ENCODE data around the gene CERS3.

CERS3 gene

DNA sequence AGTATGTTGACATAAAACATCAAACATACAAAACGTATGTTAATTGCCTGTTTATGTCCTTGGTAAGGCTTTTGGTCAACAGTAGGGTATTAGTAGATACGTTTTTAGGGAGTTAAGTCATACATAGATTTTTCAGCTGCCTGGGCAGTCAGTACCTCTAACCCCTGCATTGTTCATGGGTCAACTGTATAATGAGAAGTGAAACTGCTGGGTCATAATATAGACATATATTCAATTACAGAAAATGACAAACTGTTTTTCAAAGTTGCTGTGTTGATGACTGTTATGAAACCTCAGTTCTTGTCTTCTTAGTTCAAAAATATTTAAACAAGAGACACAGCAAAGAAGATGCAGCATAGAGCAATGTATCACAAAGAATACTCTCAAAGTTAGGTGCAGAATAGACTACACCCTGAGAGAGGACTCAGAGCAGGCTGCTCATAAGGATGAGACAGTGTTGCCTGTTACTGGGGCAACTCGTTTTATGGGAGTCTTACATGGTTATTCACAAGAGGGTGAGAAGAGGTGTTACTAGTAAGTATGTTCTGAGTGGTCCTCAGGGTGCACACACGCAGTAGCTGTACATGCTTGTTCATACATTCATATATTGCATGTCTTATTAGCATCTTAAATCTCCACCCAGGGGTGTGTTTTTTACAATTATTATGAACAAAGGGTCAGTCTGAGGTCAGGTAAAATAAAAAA lies 133.9 kb downstream of the CERS3 start:
- ChIA-PET POLR2A (no interaction called here), CTCF (no interaction called here)
- TF ChIP-seq, protein P1, sequence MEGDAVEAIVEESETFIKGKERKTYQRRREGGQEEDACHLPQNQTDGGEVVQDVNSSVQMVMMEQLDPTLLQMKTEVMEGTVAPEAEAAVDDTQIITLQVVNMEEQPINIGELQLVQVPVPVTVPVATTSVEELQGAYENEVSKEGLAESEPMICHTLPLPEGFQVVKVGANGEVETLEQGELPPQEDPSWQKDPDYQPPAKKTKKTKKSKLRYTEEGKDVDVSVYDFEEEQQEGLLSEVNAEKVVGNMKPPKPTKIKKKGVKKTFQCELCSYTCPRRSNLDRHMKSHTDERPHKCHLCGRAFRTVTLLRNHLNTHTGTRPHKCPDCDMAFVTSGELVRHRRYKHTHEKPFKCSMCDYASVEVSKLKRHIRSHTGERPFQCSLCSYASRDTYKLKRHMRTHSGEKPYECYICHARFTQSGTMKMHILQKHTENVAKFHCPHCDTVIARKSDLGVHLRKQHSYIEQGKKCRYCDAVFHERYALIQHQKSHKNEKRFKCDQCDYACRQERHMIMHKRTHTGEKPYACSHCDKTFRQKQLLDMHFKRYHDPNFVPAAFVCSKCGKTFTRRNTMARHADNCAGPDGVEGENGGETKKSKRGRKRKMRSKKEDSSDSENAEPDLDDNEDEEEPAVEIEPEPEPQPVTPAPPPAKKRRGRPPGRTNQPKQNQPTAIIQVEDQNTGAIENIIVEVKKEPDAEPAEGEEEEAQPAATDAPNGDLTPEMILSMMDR (IDR thresholded peaks at IDR 0.05; ENCODE audit: control extremely low read depth, extremely low read depth, low read depth, missing control alignments): no peak
- no peak for DNase-seq (ENCODE audit: extremely low spot score)

DNA sequence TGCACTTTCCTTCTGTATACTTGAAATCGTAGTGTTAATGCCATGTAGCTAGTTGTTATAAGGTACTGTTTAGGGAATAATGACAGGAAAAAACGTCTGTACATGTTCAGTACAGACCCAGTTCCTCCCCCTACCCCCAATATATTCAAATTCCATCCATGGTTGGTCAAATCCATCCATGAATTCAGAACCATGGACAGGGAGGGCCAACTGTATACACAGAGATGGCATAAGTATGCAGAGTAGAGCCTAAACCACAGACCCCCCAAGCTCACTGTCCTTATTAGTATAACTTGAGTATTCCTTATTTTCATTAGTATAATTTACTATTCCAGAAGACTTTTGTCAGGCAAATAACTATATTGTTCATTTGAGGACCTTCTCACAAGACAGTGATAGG lies 135.7 kb downstream of the CERS3 start:
- TF ChIP-seq, protein P1 (IDR thresholded peaks at IDR 0.05; ENCODE audit: control extremely low read depth, extremely low read depth, low read depth, missing control alignments): no peak
- ChIA-PET POLR2A (no interaction called here), CTCF (interaction anchor here (1.0 to 1.6 kb wide), 3 partner anchors 10 to 43 kb away, joined by 3 read pairs; no protein-coding TSS in a partner anchor)
- no peak for DNase-seq (ENCODE audit: extremely low spot score)

DNA sequence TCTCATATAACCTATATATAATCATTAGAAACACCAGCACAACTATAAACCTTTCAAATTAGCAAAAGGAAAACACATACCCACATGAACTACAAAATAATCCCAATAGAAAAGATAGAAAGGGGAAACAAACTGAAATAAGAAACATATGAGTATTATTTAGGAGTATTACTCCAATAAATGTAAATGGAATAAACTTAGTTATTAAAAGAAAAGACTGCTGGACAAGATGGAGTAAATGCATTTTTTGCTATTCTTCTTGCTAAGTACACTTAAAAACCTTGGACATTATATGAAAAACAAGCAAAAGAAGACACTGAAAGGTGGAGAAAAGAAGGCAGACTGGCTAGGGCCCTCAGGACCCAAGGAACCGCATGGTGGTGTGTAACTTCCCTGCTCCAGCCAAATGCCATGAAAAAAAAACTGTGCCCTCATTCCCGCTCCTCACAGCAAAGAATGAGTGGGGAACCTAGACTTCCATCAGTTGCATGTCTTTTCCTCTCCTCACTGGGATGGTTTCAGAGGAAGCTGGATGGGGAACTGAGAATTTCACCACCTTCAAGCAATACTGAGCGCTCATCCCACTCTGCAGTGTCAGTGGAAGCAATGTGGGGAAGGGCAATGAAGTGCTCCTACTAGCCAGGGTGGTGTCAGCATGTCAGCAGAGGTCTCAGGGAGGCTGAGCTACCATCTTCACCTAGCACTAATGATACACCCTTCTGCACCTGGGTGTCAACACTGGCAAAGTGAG lies 143.3 kb downstream of the CERS3 start:
- POLR2A ChIA-PET: interaction anchor here (0.9 kb wide), 1 partner anchor 188 kb away, joined by 3 read pairs; no protein-coding TSS in a partner anchor

DNA sequence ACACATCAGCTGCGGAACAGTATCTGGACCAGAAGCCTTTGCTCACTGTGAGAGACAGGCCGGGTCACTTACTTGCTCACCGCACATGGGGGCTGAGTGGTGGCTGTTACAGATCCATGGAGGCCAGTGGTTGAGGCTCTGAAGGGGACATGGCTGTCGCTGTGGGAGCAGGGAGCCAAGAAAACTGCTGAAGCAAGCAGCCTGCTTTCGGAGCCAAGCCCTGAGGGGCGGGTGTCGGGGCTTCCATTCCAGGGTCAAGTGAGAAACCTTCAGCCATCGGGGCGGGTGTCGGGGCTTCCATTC lies 144.7 kb downstream of the CERS3 start:
- TF ChIP-seq, protein P1 (IDR thresholded peaks at IDR 0.05; ENCODE audit: control extremely low read depth, extremely low read depth, low read depth, missing control alignments): no peak
- ChIA-PET POLR2A (no interaction called here), CTCF (interaction anchor here (0.8 to 1.2 kb wide), 7 partner anchors 29 to 455 kb away, joined by 3 to 10 read pairs (median 3); partner anchors contain the start of gene ADAMTS17)
- no peak for DNase-seq (ENCODE audit: extremely low spot score)

More for the DNA sequence above, 143.3 kb downstream of the CERS3 start:
- TF ChIP-seq, protein P1 (IDR thresholded peaks at IDR 0.05; ENCODE audit: control extremely low read depth, extremely low read depth, low read depth, missing control alignments): no peak
- CTCF ChIA-PET: interaction anchor here (1.4 kb wide), 1 partner anchor 457 kb away, joined by 3 read pairs; no protein-coding TSS in a partner anchor
- no peak for DNase-seq (ENCODE audit: extremely low spot score)

DNA sequence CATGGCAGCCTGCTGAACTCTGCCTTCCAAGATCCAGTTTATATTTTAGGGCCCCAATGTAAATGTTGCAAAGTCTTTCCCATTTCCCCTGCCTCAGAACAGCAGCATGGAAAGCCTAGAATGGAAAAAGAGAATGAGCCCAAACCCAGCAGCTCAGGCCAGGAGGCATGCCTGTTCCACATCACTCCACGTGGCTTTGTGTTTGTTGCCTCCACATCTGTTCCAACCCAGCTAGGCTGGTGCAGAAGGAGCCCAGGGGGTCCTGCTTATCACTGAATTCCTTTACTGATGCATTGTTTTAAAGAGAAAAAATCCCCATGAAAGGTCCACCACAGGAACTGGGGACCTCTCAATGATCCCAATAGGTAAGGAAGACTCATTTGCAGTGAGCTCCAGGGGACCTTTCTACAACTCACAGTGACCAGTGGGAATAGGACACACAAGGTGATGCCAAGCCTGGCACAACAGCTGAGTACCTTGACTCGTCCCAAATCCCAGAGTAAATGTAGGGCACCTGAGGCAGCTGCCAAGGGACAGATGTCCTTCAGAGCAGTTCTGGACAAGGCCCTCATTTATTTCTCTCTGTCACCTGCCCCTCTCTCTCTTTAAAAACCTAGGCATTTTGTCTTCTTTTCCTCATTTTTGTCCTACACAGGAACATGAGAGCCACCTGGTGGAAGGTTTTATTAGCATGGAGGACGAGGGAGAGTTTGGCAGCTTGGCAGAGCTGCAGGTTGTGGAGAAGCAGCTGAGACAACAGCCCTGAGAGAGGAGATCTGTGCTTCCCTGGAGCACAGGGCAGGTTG lies 145.2 kb downstream of the CERS3 start:
- POLR2A ChIA-PET: no interaction called here
- CTCF ChIA-PET: interaction anchor here (0.7 to 1.2 kb wide), 8 partner anchors 9 to 455 kb away, joined by 3 to 10 read pairs (median 3); partner anchors contain the start of gene ADAMTS17
- DNase-seq (ENCODE audit: extremely low spot score): no peak
- TF ChIP-seq, protein P1 (IDR thresholded peaks at IDR 0.05; ENCODE audit: control extremely low read depth, extremely low read depth, low read depth, missing control alignments): peak; percentile 31

DNA sequence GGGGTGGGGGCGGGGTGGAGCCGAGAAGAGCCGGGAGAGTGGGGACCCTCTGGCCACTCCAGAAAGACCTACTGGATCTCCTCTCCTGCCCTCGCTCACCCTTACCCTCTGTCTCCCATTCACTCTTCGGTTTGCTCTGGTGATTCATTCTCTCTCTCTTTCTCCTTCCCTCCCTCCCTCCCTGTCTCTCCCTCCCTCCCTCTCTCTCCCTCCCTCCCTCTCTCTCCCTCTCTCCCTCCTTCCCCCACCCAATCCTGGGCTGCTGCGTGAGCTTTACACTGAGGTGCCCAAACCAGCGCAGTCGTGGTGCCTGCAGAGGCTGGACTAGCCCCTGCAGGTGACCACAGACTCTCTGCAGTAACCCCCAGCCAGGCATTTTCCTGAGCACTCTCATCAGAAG lies 154.8 kb downstream of the CERS3 start:
- TF ChIP-seq, protein P1 (IDR thresholded peaks at IDR 0.05; ENCODE audit: control extremely low read depth, extremely low read depth, low read depth, missing control alignments): no peak
- ChIA-PET CTCF (no interaction called here), POLR2A (no interaction called here)
- no peak for DNase-seq (ENCODE audit: extremely low spot score)
